Measurements from ENCODE around the gene MT1F. TPM values are rescaled to one million over a fixed set of nuclear protein-coding genes. Genes with fewer than 3 reads are reported as not detected.

MT1F gene
- polyA plus RNA-seq, 3 donors = 10.2 to 21.9 (median 13.6) TPM

DNA sequence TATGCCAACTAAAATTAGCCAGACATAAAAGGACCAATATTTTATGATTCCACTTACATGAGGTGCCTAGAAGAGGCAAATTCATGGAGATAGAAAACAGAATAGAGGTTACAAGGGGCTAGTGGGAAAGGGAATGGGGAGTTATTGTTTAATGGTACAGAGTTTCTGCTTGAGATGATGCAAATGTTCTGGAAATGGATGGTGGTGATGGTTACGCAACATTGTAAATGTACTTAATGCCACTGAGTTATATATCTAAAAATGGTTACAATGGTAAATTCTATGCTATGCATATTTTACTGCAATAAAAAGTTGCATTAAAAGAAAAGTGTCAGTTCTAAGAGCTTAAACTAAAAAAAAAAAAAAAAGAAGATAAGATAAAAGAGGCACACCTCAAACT is 42.4 kb downstream of the MT1F start:
- no peaks in the 10 kb centered on the region for H4K20me1 ChIP-seq (ENCODE audit: insufficient read depth, low read length)
- TF ChIP-seq, protein P1, sequence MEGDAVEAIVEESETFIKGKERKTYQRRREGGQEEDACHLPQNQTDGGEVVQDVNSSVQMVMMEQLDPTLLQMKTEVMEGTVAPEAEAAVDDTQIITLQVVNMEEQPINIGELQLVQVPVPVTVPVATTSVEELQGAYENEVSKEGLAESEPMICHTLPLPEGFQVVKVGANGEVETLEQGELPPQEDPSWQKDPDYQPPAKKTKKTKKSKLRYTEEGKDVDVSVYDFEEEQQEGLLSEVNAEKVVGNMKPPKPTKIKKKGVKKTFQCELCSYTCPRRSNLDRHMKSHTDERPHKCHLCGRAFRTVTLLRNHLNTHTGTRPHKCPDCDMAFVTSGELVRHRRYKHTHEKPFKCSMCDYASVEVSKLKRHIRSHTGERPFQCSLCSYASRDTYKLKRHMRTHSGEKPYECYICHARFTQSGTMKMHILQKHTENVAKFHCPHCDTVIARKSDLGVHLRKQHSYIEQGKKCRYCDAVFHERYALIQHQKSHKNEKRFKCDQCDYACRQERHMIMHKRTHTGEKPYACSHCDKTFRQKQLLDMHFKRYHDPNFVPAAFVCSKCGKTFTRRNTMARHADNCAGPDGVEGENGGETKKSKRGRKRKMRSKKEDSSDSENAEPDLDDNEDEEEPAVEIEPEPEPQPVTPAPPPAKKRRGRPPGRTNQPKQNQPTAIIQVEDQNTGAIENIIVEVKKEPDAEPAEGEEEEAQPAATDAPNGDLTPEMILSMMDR (IDR thresholded peaks at IDR 0.05) = no peak
- H3K9me3 ChIP-seq (replicated peaks in 1 of 2; ENCODE audit: control insufficient read depth in 1 of 2, insufficient read depth in 1 of 2, low read length in 2 of 2) = peaks cover 0 to 10% of the 10 kb centered on the region in 2 donors
- no peaks in the 10 kb centered on the region for H3K36me3 ChIP-seq (replicated peaks in 1 of 2; ENCODE audit: control insufficient read depth in 1 of 2, insufficient read depth in 2 of 2, low read length in 2 of 2)
- Mint-ChIP-seq H3K27ac (no peak overlapping the region), H3K4me3 (no peak overlapping the region), H3K36me3 (no peaks in the 10 kb centered on the region), H3K27me3 (ENCODE audit: low read depth in 3 of 3) (peaks cover 5 to 10% (median 6%) of the 10 kb centered on the region in 3 donors), H3K4me1 (peaks cover 12% of the 10 kb centered on the region), H3K9me3 (peaks cover 3 to 16% (median 10%) of the 10 kb centered on the region in 7 donors)
- H3K9ac ChIP-seq (ENCODE audit: insufficient read depth, low read length, poor library complexity, severe bottlenecking) = no peak overlapping the region
- intact Hi-C loops (cut with micrococcal nuclease) = loop anchor here (5.0 to 10.0 kb wide), 3 partner anchors 95 to 183 kb away; partner anchors contain the start of gene MT2A (in 2 of the 2)
- no peaks in the 10 kb centered on the region for H3K4me1 ChIP-seq (ENCODE audit: control insufficient read depth in 1 of 2, insufficient read depth in 2 of 2, low read length in 2 of 2)
- H3K79me2 ChIP-seq (ENCODE audit: insufficient read depth, low read length) = no peaks in the 10 kb centered on the region
- H3K4me3 ChIP-seq (replicated peaks in 1 of 3; ENCODE audit: low read depth in 2 of 3, low read length in 3 of 3) = no peak overlapping the region
- no peaks in the 10 kb centered on the region for H3K27me3 ChIP-seq (ENCODE audit: control insufficient read depth in 2 of 2, insufficient read depth in 2 of 2, low read length in 2 of 2)
- no peak overlapping the region for H2AFZ ChIP-seq (ENCODE audit: insufficient read depth, low read depth, low read length, poor library complexity, severe bottlenecking)
- no peak overlapping the region for H3K27ac ChIP-seq (ENCODE audit: low read depth in 1 of 2, low read length in 2 of 2)
- DNase-seq = no peak
- no peak overlapping the region for H3K4me2 ChIP-seq (replicated peaks; ENCODE audit: extremely low read depth, low read length, poor library complexity, severe bottlenecking)
- WGBS (ENCODE audit: insufficient coverage) = no CpG with 5 or more reads among the region's 1 CpG

DNA sequence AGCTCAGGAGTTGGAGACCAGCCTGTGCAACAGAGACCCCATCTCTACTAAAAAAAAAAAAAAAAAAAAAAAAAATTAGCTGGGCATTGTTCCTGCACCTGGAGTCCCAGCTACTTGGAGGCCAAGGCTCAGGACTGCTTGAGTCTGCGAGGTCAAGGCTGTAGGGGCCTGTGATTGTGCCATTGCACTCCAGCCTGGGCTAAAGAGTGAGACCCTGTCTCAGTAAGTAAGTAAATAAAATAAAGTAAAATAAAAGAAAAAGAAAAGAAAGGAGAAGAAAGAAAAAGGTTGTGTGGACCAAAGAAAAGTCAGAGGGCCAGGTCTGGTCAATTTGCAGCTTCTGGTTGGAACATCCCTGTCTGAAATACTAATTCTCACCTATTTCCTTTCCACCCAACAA is 42.9 kb downstream of the MT1F start:
- Mint-ChIP-seq H3K4me3 (no peak overlapping the region), H3K9me3 (peaks cover 3 to 13% (median 8%) of the 10 kb centered on the region in 7 donors), H3K4me1 (peaks cover 12% of the 10 kb centered on the region), H3K27ac (peak overlapping the region in 1 of 7 donors; percentile 45), H3K27me3 (ENCODE audit: low read depth in 3 of 3) (peaks cover 5 to 10% (median 6%) of the 10 kb centered on the region in 3 donors), H3K36me3 (no peaks in the 10 kb centered on the region)
- H3K27me3 ChIP-seq (ENCODE audit: control insufficient read depth in 2 of 2, insufficient read depth in 2 of 2, low read length in 2 of 2) = no peaks in the 10 kb centered on the region
- no peaks in the 10 kb centered on the region for H3K79me2 ChIP-seq (ENCODE audit: insufficient read depth, low read length)
- peaks cover 0 to 8% of the 10 kb centered on the region in 2 donors for H3K9me3 ChIP-seq (replicated peaks in 1 of 2; ENCODE audit: control insufficient read depth in 1 of 2, insufficient read depth in 1 of 2, low read length in 2 of 2)
- TF ChIP-seq, protein P1 (IDR thresholded peaks at IDR 0.05) = no peak
- no peaks in the 10 kb centered on the region for H4K20me1 ChIP-seq (ENCODE audit: insufficient read depth, low read length)
- no peaks in the 10 kb centered on the region for H3K4me1 ChIP-seq (ENCODE audit: control insufficient read depth in 1 of 2, insufficient read depth in 2 of 2, low read length in 2 of 2)
- no peak overlapping the region for H3K9ac ChIP-seq (ENCODE audit: insufficient read depth, low read length, poor library complexity, severe bottlenecking)
- WGBS (ENCODE audit: insufficient coverage) = 100% methylated on average over 1 of the region's 1 CpG
- no peak for DNase-seq
- no peak overlapping the region for H3K4me3 ChIP-seq (replicated peaks in 1 of 3; ENCODE audit: low read depth in 2 of 3, low read length in 3 of 3)
- H3K4me2 ChIP-seq (replicated peaks; ENCODE audit: extremely low read depth, low read length, poor library complexity, severe bottlenecking) = no peak overlapping the region
- no peaks in the 10 kb centered on the region for H3K36me3 ChIP-seq (replicated peaks in 1 of 2; ENCODE audit: control insufficient read depth in 1 of 2, insufficient read depth in 2 of 2, low read length in 2 of 2)
- H2AFZ ChIP-seq (ENCODE audit: insufficient read depth, low read depth, low read length, poor library complexity, severe bottlenecking) = no peak overlapping the region
- intact Hi-C loops (cut with micrococcal nuclease) = loop anchor here (5.0 to 10.0 kb wide), 3 partner anchors 96 to 183 kb away; partner anchors contain the start of gene MT2A (in 2 of the 2)
- H3K27ac ChIP-seq (ENCODE audit: low read depth in 1 of 2, low read length in 2 of 2) = no peak overlapping the region

Data from CD14-positive monocyte (primary cell).